ENCODE results near the gene ZMYND19.
"Not testable (repeated sequence)": the region's sequence is repeated elsewhere in the genome, so short reads cannot be mapped to it uniquely, and the experiment has no call there.

Gene ZMYND19

DNA sequence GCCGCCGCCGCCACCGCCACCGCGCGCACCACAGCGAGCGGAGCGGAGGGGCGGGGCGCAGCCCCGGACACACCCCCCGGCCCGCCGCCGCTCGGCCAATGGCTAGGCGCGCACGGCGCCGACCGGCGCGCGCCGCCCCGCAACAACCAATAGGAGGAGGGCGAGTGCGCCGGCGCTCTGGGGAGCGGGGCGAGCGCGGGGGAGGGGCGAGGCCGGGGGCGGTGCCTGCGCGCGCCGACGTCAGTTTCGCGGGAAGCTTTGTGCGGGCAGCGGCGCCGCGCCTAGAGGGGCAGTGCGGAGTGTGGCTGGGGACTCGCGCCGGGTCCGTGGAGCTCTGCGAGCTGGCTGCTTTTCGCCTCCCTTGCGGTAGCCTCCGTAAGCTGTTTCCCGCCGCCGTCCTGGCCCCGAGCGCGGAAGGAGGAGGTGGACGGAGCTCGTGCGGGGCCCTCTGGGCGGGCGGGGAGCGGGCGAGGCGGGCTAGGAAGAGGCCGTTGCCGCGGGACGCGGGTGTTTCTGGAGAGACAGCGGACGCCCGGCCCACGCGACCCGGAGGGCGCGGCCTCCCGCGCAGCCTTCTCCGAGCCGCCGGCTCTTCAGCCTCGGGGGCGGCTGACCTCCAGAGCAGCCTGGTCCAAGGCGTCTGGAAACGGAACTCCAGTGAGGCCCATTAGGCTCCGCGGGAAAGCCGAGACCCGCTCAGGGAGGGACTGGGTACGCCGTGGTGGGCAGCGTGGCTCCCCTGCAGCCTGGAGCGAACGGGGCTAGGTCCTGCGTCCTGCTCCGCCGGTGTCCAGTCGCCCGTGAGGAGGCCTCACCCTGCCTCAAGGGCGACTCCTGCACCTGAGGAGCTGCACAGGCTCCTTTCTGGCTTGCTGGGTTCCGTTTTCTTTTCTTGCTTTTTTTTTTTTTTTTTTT lies at the start of gene ZMYND19:
Gene ZMYND19 (minus strand): TSS at position 44 of the 915 bp plus-strand sequence. CDS start 249 bp downstream, outside the sequence.
- peak; percentile 28 for DNase-seq

DNA sequence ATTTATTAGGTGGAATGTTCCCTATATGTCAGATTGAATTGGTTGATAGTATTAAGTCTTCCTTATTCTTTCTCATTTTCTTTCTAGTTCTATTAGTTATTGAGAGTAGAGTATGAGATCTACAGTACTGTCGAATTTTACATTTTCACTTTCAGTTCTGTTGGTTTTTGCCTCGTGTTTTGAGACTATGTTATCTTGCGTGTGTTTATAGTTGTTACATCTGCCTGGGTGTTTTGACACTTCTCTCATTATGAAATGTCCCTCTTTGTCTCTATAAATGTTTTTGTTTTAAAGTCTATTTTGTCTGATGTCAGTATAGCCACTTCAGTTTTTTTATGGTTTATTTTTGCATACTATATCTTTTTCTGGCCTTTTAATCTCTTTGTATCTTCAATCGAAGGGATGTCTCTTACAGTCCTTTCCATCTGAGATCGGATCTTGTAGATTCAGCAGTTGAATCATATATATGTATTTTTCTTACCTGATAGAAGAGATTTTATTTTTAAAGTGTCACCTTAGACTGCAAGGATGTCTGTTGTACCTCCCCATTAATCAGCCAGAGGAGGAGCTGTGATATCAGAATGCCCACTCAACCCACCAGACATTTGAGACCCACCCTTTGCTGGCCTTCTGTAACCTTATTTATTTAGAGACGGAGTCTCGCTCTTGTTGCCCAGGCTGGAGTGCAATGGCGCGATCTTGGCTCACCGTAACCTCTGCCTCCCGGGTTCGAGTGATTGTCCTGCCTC lies 49.2 kb upstream of the ZMYND19 start:
- DNase-seq, result no peak

DNA sequence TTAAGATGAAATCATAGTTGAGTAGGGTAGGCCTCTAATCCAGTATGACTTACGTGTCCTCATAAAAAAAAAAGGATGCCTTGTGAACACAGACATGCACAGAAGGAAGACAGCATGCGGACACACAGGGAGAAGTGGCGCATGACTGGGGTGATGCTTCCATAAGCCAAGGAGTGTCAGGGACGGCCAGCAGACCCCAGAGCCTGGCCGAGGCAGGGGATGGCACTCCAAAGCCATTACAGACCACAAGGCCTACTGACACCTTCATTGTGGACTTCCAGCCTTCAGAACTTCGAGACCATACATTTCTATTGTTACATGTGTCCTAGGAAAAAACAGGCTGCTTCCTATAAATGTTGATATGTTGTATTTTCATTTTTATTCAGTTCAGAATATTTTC lies 48.4 kb upstream of the ZMYND19 start:
- DNase-seq, result no peak

DNA sequence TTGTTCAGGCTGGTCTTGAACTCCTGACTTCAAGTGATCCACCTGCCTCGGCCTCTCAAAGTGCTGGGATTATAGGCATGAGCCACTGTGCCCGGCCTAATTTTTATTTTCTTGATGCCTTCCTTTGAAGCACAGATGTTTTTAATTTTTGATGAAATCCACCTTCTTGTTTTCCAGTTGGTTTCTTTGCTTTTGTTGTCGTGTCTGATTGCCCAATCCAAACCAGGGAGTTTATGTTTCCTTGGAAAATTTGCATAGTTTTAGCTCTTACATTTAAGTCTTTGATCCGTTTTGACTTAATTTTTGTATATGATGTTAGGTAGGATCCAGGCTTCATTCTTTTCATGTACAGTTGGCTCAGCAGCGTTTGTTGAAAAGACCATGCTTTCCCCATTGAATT lies 43.7 kb upstream of the ZMYND19 start:
- DNase-seq, result no peak

DNA sequence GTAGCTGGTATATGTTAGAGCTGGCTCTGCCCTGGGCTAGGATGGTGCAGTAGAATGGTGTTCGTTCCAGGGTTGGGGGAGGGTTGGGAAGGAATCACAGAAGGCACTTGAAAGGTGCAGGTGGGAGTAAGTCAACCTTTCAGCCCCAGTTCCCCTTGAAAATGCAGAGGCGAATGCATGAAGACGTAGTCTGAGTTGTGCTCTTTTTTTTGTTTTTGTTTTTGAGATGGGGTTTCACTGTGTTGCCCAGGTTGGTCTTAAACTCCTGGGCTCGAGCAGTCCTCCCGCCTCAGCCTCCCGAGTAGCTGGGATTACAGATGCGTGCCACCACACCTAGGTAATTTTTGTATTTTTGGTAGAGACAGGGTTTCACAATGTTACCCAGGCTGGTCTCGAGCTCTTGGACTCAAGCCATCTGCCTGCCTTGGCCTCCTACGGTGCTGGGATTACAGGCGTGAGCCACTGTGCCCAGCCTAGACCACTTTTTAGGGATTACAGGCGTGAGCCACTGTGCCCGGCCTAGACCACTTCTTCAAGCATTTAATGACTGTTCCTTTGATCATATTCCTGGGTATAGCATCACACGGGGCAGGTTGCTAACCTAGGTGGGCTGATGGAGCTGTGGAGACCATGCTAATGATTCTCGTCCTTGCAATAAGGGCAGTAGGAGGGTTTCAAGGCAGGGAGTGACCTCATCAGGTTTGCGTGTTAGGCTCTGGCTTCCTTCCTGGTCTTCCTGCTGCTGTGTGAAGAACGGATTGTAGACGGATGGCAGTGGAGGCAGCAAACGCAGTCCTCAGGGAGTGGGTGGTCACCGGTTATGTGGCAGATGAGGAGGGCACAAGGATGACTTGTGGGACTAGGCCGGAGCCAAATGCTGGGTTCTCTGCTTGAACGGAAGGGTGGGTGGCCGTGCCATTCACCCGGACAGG lies 42.2 kb upstream of the ZMYND19 start:
- no peak for DNase-seq

DNA sequence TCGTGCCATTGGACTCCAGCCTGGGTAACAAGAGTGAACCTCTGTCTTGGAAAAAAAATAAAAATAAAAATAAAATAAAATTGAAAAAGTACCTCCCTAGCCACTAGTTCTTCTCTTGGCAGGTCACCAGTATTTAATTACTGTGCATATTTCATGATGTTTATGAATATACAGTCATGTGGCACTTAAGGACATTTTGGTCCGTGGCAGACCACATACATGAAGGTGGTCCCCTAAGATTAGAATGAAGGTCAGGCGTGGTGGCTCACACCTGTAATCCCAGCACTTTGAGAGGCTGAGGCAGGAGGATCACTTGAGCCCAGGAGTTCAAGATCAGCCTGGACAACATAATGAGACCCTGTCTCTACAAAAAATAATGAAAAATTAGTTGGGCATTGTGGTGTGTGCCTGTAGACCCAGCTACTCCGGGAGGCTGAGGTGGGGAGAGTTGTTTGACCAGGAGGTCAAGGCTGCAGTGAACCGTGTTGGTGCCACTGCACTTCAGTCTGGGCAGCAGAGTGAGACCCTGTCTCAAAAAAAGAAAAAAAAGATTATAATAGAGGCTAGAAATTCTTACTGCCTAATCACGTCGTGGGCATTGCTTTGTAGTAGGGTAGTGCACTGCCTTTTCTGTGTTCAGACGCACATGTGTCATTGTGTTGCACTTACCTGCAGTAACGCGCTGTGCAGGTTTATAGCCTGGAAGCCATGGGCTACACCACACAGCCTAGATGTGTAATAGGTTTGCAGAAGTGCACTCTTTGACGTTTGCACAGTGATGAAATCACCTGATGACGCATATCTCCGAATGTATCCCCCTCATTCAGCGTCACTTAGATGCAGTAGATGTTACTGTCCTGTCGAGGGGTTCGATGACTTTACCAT lies 41.3 kb upstream of the ZMYND19 start:
- DNase-seq, result no peak

DNA sequence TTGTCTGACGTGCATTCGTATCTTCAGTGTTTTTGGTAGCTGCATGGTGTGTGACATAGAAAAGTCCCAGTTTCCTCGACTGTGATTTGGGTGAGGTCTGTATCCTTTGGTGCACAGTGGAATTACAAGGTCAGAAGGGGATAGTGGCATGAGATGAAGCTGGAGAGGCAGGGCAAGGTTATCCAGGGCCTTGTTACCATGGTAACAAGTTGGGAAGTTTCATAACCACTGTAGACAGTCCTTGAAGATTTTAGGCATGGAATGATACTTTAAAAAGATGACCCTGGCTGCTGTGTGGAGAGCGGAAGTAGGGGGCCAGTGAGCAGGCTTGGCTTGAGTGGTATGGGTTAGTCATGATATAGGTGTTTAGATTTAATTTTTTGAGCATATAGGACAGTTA lies 40.4 kb upstream of the ZMYND19 start:
- DNase-seq, result no peak

DNA sequence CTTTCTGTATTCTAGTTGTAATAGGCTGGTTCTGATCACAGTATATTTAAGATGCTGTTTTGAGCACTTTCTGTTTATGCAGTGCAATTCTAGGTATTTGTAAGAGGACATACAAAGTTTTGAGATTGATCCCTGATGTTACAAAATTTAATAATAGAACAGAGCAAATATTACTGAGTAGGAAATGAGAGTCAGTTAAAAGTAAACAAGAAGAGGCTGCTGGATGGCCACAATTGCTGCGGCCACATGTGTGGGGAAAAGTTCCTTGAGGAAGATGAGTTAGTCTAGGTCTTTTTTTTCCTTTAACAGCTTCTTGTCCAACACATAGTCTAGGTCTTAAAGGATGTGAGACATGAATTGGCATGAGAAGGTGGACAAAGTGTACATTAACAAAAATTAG lies 39.8 kb upstream of the ZMYND19 start:
- no peak for DNase-seq

DNA sequence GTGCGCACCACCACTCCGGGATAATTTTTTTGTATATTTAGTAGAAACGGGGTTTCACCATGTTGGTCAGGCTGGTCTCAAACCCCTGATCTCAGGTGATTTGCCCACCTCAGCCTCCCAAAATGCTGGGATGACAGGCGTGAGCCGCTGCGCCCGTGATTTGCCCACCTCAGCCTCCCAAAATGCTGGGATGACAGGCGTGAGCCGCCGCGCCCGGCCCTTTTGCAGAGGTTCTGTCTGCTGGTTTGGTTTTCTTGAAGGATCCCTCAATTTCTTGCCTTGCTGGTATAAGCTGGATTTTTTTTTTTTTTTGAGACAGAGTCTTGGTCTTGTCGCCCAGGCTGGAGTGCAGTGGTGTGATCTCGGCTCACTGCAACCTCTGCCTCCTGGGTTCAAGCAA lies 37.1 kb upstream of the ZMYND19 start:
- DNase-seq, result not testable (repeated sequence)

DNA sequence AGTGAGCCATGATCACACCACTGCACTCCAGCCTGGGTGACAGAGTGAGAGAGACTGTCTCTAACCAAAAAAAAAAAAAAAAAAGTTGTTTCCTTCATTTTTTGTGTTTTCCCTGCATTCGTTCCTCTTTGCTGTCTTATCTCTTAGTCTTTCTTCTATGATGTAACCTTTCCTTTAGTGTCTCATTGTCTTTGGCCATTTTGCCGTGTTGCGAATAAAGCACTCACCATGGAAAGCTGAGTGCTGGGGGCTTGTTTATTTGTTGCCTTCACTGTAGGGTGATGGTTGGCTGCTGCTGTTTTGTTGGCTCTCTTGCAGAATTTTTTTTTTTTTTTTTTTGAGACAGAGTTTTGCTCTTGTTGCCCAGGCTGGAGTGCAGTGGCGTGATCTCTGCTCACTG lies 36.2 kb upstream of the ZMYND19 start:
- DNase-seq, result no peak

DNA sequence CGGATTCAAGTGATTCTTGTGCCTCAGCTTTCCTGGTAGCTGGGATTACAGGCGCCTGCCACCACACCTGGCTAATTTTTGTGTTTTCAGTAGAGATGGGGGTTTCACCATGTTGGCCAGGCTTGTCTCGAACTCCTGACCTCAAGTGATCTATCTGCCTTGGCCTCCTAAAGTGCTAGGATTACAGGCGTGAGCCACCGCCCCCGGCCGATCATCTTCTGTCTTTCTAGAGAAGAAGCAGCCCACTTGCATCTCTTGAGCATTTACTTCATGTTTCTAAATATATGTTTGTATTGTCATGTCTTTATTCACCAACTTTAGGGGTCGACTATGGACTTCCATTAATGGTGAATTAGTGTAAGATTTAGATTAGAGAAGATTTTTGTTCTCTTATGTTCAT lies 31.9 kb upstream of the ZMYND19 start:
- not testable (repeated sequence) for DNase-seq

DNA sequence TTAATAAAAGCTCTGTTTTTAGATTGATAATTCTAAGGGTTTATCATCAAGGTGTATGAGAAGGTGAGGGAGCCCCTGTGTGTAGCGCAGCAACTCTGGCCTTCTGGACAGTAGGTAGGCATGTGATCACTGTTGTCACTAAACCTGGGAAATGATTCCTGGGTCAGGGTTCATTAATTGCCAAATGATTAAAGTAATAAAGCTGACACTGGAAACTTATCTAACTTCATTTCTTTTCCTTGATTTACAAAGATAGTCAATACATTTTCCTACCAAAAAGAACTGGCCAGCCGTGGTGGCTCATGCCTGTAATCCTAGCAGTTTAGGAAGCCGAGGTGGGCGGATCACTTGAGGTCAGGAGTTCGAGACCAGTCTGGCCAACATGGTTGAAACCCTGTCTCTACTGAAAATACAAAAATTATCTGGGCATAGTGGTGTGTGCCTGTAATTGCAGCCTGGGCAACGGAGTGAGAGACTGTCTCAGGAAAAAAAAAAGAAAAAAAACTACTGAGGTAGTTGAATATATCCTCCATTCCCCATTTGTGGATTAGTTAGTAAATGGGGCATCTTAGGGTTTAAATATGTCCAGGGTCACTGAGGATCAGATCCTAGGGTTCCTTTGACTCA lies 30.9 kb upstream of the ZMYND19 start:
- DNase-seq, result no peak

DNA sequence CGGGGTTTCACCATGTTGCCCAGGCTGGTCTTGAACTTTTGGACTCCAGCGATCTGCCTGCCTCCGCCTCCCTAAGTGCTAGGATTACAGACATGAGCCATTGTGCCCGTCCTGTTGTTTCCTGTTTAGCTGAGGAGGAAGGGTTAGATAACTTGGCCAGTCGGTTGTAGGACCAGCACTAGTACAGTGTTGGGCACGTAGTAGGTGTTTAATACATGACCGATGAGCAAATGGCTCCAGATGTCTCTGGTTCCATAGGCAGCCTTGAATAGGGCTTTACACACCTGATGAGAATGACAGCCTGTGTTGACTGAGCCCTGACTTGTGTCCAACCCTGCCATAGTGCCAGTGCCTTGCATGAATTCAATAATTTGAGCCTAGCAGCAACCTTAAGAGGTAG lies 30.3 kb upstream of the ZMYND19 start:
- DNase-seq, result no peak

DNA sequence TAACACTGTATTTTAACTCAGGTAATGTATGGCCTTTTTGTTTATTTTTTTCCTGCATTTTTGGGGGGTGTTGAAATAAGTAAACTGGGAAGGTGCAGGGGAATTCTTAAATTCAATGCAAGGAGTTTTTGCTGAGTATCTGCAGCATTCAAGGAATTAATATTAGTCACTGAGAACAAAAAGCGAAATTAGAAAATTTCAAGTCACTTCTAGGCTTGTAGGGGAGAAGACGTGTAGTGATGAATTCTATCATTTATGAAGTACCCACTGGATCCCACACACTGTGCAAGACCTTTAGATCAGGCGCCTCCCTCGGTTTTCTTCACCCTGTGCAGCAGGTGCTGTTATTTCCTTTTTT lies 29.7 kb upstream of the ZMYND19 start:
- DNase-seq, result no peak

DNA sequence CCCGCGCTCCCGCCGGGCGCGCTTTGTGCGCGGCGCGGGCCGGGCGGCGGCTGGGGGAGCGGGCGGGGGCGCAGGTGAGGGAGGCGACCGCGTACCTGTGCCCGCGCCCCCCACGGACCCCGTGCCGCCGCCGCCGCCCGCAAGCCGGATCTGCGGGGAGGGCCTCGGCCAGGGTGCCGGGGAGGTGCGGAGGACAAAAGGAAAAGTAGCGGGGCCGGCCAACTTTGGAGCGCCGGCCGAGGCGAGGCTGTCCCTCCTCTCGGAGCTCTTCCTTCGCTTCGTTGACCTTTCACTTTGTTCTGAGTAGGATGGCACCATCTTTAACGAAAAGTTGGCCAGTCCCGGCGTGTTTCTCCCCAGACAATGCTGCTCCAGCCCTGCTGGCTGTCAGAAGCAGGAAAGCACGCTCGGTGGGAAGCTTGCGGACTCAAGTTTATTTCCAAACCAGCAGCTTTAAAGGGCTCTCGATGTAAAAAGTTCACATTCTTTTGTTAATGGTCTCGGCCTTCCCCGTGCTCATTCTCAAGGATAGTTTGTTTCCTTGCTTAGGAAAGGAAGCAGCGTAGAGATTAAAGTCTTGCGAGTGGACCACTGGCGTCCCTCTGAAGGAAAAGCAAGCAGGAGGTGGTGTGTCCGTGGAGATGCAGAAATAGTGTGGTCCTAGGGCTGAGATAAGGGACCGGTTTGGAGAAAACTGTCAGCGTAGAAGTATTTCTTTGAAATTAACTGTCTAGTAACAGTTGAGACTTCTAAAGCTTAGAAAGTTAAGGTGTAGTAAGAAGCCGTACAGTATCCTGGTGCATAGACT lies 29.1 kb upstream of the ZMYND19 start:
- DNase-seq, result no peak

DNA sequence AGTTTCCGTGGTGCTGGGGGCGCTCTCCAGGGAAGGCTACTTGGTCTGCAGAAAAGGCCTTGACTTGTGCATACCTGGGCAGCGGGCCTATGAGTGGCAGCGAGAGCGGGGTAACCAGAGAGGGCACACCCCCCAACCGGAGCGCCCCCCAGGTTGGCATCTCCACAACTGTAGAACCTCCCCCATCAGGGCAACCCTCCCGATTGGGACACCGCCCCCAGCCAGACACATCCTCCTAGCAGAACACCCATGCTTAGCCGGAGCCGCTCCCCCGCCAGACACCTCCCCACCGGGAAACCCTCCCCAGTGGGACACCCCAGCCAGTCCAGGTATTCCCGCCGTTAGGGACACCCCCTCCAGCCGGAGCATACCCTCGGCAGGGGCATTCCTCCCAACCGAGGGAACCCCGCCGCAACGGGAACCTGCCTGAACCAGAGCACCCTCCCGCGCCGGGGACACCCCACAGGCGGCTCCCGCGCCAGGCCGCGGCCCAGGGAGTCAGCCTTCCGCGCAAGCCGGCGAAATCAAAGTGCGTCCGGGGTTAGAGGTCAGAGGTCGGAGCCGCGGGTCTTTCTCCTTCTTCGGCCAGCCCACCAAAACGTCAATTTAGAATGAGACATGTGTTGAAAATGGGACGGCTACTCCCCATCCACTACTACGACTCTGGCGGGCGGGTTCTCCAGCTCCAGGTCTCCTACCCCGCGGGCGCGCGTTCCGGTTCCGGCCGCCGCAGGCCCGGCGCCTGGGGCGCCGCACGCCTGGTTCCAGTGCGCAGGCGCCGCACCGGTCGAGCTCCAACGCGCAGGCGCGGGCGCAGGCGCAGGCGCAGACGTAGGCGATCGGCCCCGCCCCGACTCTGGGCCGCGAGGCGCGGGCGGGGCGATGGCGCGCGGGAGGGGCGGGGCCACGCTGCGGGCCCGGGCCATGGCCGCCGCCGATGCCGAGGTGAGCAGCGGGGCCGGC lies 28.1 kb upstream of the ZMYND19 start, which contains the start of gene EHMT1:
Gene EHMT1 (plus strand): TSS at position 901 of the 963 bp plus-strand sequence. CDS start 24 bp downstream, at position 925.
- DNase-seq, result no peak

DNA sequence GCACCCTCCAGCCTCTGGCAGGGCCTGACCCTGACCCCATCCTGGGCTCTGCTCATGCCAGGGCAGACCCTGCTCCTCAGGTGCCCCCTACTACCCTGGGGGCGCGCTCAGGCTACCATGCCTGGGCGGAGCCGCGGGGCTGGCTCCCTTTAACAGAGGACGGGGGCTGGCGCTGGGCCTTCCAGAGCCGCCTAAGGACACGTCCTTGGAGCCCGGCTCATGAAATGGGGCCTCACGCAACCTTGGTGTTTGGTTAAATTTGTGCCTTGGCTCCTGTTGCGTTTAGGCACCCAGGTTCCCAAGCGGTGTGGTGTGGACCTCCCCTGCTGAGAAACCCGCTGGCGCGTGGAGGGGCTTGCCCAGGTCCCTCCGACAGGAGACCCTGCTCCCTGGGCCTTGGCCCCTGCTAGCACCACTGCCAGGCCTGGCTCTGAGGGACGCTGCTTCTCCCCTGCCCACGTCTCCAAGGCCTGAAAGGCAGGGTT lies 25.1 kb upstream of the ZMYND19 start:
- DNase-seq, result no peak

DNA sequence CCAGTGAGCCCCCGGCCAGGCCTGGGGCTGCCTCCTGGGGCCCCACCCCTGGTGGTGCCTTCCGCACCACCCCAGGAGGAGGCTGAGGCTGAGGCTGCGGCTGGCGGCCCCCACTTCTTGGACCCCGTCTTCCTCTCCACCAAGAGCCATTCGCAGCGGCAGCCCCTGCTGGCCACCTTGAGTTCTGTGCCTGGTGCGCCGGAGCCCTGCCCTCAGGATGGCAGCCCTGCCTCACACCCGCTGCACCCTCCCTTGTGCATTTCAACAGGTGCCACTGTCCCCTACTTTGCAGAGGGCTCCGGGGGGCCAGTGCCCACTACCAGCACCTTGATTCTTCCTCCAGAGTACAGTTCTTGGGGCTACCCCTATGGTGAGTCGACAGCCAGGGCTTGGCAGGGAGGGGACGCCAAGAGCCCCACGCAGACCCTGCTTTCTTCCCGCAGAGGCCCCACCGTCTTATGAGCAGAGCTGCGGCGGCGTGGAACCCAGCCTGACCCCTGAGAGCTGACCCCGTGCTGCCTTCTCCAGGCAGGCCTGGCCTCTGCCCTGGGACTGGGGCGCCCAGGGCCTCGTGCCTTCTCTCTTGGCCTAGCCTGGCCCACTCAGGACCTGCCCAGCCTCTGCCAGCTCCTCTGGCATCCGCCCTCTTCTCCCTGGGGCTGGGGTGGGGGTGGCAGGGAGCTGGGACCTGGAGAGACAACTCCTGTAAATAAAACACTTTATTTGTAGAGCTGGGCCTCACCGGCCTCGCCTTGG lies 24.5 kb upstream of the ZMYND19 start:
- DNase-seq, result no peak

Measured in SIG-M5 (cell line).